ENCODE data around the gene ZNF202. TPM values are rescaled to one million over a fixed set of nuclear protein-coding genes. Genes with fewer than 3 reads are reported as not detected.

ZNF202 gene
- 10 to 100 TPM; 16.6 to 18.4 TPM for total RNA-seq
- polyA plus RNA-seq = 9.7 TPM

DNA sequence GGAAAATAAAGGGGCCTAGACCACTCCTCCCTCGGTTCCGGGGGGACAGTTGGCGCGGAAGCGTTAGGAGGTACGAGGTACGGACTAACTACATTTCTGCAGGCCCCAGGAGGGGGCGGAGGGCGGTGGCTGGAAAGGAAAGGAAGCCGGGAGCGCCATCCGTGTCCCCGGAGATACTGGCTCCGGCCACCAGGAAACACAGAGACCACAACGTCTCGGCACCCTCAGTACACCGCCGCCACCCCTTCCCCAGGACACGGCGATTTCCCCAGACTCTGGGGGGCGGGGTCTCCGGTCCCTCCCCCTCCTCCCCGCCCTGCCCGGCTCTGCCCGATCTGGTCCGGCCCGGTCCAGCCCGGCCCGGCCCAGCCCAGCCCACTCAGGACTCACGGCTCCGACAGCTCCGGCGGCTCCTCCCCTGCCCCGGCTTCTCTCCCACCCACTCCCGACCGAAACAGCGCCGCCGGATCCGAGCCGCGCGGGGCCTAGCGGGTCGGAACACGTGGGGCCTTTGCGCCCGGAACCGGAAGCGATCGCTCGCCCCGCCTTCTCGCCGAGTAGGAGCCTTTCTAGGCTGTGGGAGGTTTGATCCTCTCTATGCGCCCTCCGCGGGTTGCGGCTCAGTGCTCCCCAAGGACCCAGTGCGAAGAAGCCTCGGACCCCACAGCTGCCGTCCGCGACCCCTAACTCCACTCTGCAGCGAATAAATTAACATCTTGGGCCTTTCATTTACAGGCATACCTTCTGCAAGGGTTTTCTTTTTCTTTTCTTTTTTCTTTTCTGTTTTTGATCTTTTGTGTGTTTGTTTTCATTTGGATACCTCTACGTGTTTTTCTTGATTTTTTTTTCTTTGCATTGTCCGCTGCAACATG is at the start of gene ZNF202:
TSS of gene ZNF202 (minus strand) at position 502 of the 872 bp plus-strand sequence. CDS start 10,772 bp downstream, outside the sequence.
- ChIA-PET CTCF (no interaction called here), POLR2A (no interaction called here)
- Mint-ChIP-seq H3K27me3 (peaks cover 3 to 5% of the 10 kb centered on the region in 2 donors), H3K4me1 (peaks cover 46 to 56% (median 53%) of the 10 kb centered on the region in 3 donors), H3K36me3 (peaks cover 0 to 36% (median 7%) of the 10 kb centered on the region in 3 donors), H3K4me3 (peak within 1 kb of the TSS; percentile 87 to 98 (median 92)), H3K9me3 (no peaks in the 10 kb centered on the region), H3K27ac (peak within 1 kb of the TSS; percentile 58 to 99 (median 96))
- Histone ChIP-seq H3K4me1 (ENCODE audit: insufficient read depth, low read length) (peaks cover 21% of the 10 kb centered on the region), H3K27ac (ENCODE audit: low read depth, low read length) (peak within 1 kb of the TSS; percentile 77), H3K9me3 (ENCODE audit: low read length) (no peaks in the 10 kb centered on the region), H3K4me3 (ENCODE audit: low read length) (peak within 1 kb of the TSS; percentile 98), H3K36me3 (ENCODE audit: insufficient read depth, low read length) (no peaks in the 10 kb centered on the region), H3K27me3 (ENCODE audit: insufficient read depth, low read length, poor library complexity, severe bottlenecking) (no peaks in the 10 kb centered on the region)
- DNase-seq = peak; percentile 87 to 93 (median 87)

- POLR2A ChIA-PET = no interaction called here
- peaks cover 3% of the 10 kb centered on the region for H3K27me3 ChIP-seq (ENCODE audit: insufficient read depth, low read length, poor library complexity, severe bottlenecking)
- Mint-ChIP-seq H3K27me3 (peaks cover 15 to 19% of the 10 kb centered on the region in 2 donors), H3K36me3 (no peaks in the 10 kb centered on the region), H3K4me1 (no peaks in the 10 kb centered on the region), H3K9me3 (peaks cover 0 to 4% (median 1%) of the 10 kb centered on the region in 5 donors), H3K27ac (no peak overlapping the region), H3K4me3 (no peak overlapping the region)
- no peak for DNase-seq
- CTCF ChIA-PET = no interaction called here
- no peaks in the 10 kb centered on the region for H3K36me3 ChIP-seq (ENCODE audit: insufficient read depth, low read length)
- no peaks in the 10 kb centered on the region for H3K4me1 ChIP-seq (ENCODE audit: insufficient read depth, low read length)
- H3K27ac ChIP-seq (ENCODE audit: low read depth, low read length) = no peak overlapping the region
- H3K4me3 ChIP-seq (ENCODE audit: low read length) = no peak overlapping the region
- no peaks in the 10 kb centered on the region for H3K9me3 ChIP-seq (ENCODE audit: low read length)
Measured at GRCh38 chr11:123783536-123783935, 42.1 kb upstream of the ZNF202 start.

- Histone ChIP-seq H3K9me3 (ENCODE audit: low read length) (no peaks in the 10 kb centered on the region), H3K27ac (ENCODE audit: low read depth, low read length) (no peak overlapping the region), H3K4me3 (ENCODE audit: low read length) (no peak overlapping the region), H3K4me1 (ENCODE audit: insufficient read depth, low read length) (no peaks in the 10 kb centered on the region), H3K36me3 (ENCODE audit: insufficient read depth, low read length) (no peaks in the 10 kb centered on the region), H3K27me3 (ENCODE audit: insufficient read depth, low read length, poor library complexity, severe bottlenecking) (peaks cover 3% of the 10 kb centered on the region)
- no peak overlapping the region for H3K4me3 Mint-ChIP-seq
- H3K27ac Mint-ChIP-seq = no peak overlapping the region
- DNase-seq = no peak
- H3K36me3 Mint-ChIP-seq = no peaks in the 10 kb centered on the region
- H3K9me3 Mint-ChIP-seq = peaks cover 0 to 2% (median 0%) of the 10 kb centered on the region in 5 donors
- POLR2A ChIA-PET = no interaction called here
- H3K27me3 Mint-ChIP-seq = peaks cover 17 to 19% of the 10 kb centered on the region in 2 donors
- CTCF ChIA-PET = no interaction called here
- H3K4me1 Mint-ChIP-seq = no peaks in the 10 kb centered on the region
Measured at GRCh38 chr11:123778511-123778910, 37.1 kb upstream of the ZNF202 start.

DNA sequence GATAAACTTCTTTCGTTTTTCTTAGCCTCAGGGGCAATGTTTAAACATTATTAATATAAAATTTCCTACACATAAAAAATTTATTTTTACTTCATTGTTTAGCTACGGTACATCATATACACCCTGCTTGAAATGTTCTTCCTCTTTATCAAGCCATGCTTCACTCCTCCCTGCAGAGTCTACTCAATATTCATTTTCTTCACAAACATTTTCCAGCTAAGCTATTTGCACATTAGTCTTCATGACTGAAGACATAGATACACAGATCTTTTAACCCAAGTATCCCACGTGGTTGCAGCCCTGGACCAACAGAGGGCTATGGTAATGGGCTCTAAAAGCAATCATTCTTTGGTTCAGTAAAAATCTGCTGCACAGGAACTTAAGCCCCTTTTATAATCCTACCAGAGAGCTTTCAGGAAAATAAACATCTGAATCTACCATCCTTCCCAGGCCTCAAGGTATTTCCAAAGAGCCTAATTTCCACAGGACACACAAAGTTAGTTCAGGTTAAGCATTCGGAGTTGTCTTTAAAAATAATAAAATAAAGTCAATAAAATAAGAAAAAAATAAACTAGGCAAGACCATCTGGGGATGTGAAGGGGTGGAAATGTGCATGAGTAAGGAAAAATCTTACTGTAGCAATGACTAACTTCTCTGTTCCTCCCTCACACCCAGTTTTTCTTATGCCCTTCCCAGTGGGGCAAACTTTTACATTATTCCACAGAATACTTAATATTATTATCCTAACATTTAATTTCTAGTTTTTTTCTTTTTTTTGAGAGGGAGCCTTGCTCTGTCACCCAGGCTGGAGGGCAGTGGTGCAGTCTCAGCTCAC is 34.5 kb upstream of the ZNF202 start:
- Histone ChIP-seq H3K36me3 (ENCODE audit: insufficient read depth, low read length) (no peaks in the 10 kb centered on the region), H3K9me3 (ENCODE audit: low read length) (no peaks in the 10 kb centered on the region), H3K4me3 (ENCODE audit: low read length) (no peak overlapping the region), H3K27me3 (ENCODE audit: insufficient read depth, low read length, poor library complexity, severe bottlenecking) (no peaks in the 10 kb centered on the region), H3K4me1 (ENCODE audit: insufficient read depth, low read length) (no peaks in the 10 kb centered on the region), H3K27ac (ENCODE audit: low read depth, low read length) (no peak overlapping the region)
- no peaks in the 10 kb centered on the region for H3K36me3 Mint-ChIP-seq
- H3K4me3 Mint-ChIP-seq = no peak overlapping the region
- no peak for DNase-seq
- POLR2A ChIA-PET = no interaction called here
- peaks cover 11 to 14% of the 10 kb centered on the region in 2 donors for H3K27me3 Mint-ChIP-seq
- H3K9me3 Mint-ChIP-seq = peaks cover 0 to 2% (median 0%) of the 10 kb centered on the region in 5 donors
- CTCF ChIA-PET = no interaction called here
- no peak overlapping the region for H3K27ac Mint-ChIP-seq
- no peaks in the 10 kb centered on the region for H3K4me1 Mint-ChIP-seq

- ChIA-PET POLR2A (no interaction called here), CTCF (no interaction called here)
Measured at GRCh38 chr11:123775289-123775688, 33.8 kb upstream of the ZNF202 start.

GRCh38 chr11:123773959-123774358 is 32.5 kb upstream of the ZNF202 start:
- H3K4me3 Mint-ChIP-seq = no peak overlapping the region
- POLR2A ChIA-PET = no interaction called here
- H3K27ac Mint-ChIP-seq = no peak overlapping the region

More at GRCh38 chr11:123775289-123775688, 33.8 kb upstream of the ZNF202 start:
- Mint-ChIP-seq H3K4me3 (no peak overlapping the region), H3K36me3 (no peaks in the 10 kb centered on the region), H3K4me1 (no peaks in the 10 kb centered on the region), H3K27me3 (peaks cover 8 to 11% of the 10 kb centered on the region in 2 donors), H3K9me3 (peaks cover 0 to 2% (median 0%) of the 10 kb centered on the region in 5 donors), H3K27ac (no peak overlapping the region)
- Histone ChIP-seq H3K36me3 (ENCODE audit: insufficient read depth, low read length) (no peaks in the 10 kb centered on the region), H3K27ac (ENCODE audit: low read depth, low read length) (no peak overlapping the region), H3K4me1 (ENCODE audit: insufficient read depth, low read length) (no peaks in the 10 kb centered on the region), H3K27me3 (ENCODE audit: insufficient read depth, low read length, poor library complexity, severe bottlenecking) (no peaks in the 10 kb centered on the region), H3K9me3 (ENCODE audit: low read length) (no peaks in the 10 kb centered on the region), H3K4me3 (ENCODE audit: low read length) (no peak overlapping the region)
- no peak for DNase-seq

GRCh38 chr11:123773026-123773425 is 31.6 kb upstream of the ZNF202 start:
- H3K4me3 Mint-ChIP-seq = no peak overlapping the region
- H3K9me3 Mint-ChIP-seq = no peaks in the 10 kb centered on the region
- ChIA-PET POLR2A (no interaction called here), CTCF (no interaction called here)
- H3K27ac ChIP-seq (ENCODE audit: low read depth, low read length) = no peak overlapping the region
- no peak overlapping the region for H3K27ac Mint-ChIP-seq
- no peaks in the 10 kb centered on the region for H3K4me1 Mint-ChIP-seq
- H3K27me3 ChIP-seq (ENCODE audit: insufficient read depth, low read length, poor library complexity, severe bottlenecking) = no peaks in the 10 kb centered on the region
- no peak overlapping the region for H3K4me3 ChIP-seq (ENCODE audit: low read length)
- H3K4me1 ChIP-seq (ENCODE audit: insufficient read depth, low read length) = no peaks in the 10 kb centered on the region
- H3K36me3 ChIP-seq (ENCODE audit: insufficient read depth, low read length) = no peaks in the 10 kb centered on the region
- H3K27me3 Mint-ChIP-seq = peaks cover 2 to 11% of the 10 kb centered on the region in 2 donors
- H3K36me3 Mint-ChIP-seq = no peaks in the 10 kb centered on the region
- H3K9me3 ChIP-seq (ENCODE audit: low read length) = no peaks in the 10 kb centered on the region
- DNase-seq = no peak

More at GRCh38 chr11:123773959-123774358, 32.5 kb upstream of the ZNF202 start:
- H3K4me1 ChIP-seq (ENCODE audit: insufficient read depth, low read length) = no peaks in the 10 kb centered on the region
- no peak for DNase-seq
- H3K27ac ChIP-seq (ENCODE audit: low read depth, low read length) = no peak overlapping the region
- CTCF ChIA-PET = no interaction called here
- no peaks in the 10 kb centered on the region for H3K36me3 ChIP-seq (ENCODE audit: insufficient read depth, low read length)
- Mint-ChIP-seq H3K9me3 (peaks cover 0 to 2% (median 0%) of the 10 kb centered on the region in 5 donors), H3K27me3 (peaks cover 8% of the 10 kb centered on the region in 2 donors), H3K4me1 (no peaks in the 10 kb centered on the region), H3K36me3 (no peaks in the 10 kb centered on the region)
- no peaks in the 10 kb centered on the region for H3K9me3 ChIP-seq (ENCODE audit: low read length)
- H3K4me3 ChIP-seq (ENCODE audit: low read length) = no peak overlapping the region
- H3K27me3 ChIP-seq (ENCODE audit: insufficient read depth, low read length, poor library complexity, severe bottlenecking) = no peaks in the 10 kb centered on the region

DNA sequence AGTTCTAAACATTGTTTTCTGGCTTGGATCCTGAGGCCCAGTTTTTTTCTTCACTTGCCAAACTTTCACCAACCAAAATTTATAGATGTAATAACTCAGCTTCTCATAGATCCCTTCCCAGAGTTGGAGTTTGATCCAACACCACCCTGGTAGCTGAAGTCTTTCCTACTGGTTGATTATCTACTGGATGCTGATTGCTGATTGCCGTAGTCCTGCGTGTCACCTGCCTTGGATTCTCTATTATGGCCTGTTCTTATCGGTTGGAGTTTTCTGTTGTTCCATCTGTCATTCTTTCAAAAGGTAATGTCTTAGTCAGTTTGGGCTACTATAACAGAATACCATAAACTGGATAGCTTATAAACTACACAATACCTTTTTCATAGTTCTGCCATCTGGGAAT is 30.2 kb upstream of the ZNF202 start:
- no peak overlapping the region for H3K27ac ChIP-seq (ENCODE audit: low read depth, low read length)
- no peaks in the 10 kb centered on the region for H3K27me3 ChIP-seq (ENCODE audit: insufficient read depth, low read length, poor library complexity, severe bottlenecking)
- no peaks in the 10 kb centered on the region for H3K9me3 ChIP-seq (ENCODE audit: low read length)
- H3K4me1 ChIP-seq (ENCODE audit: insufficient read depth, low read length) = no peaks in the 10 kb centered on the region
- Mint-ChIP-seq H3K4me1 (no peaks in the 10 kb centered on the region), H3K27me3 (peaks cover 2 to 14% of the 10 kb centered on the region in 2 donors), H3K4me3 (no peak overlapping the region), H3K27ac (no peak overlapping the region), H3K36me3 (peaks cover 0 to 3% (median 0%) of the 10 kb centered on the region in 3 donors), H3K9me3 (no peaks in the 10 kb centered on the region)
- DNase-seq = no peak
- H3K36me3 ChIP-seq (ENCODE audit: insufficient read depth, low read length) = no peaks in the 10 kb centered on the region
- CTCF ChIA-PET = no interaction called here
- POLR2A ChIA-PET = no interaction called here
- H3K4me3 ChIP-seq (ENCODE audit: low read length) = no peak overlapping the region
